Liver (tissue), 9 donors: ENCODE data around the gene PFN4. TPM values are rescaled to one million over a fixed set of nuclear protein-coding genes. Genes with fewer than 3 reads are reported as not detected.

Experiments used
- DNase-seq: peaks from one replicate; pipeline ENCODE4 v3.0.0-alpha.2; 2017; ENCODE audit warnings: low spot score
- H3K27ac ChIP-seq, 2 donors: one replicate each; pipeline ENCODE4 v1.7.0; 2013; ENCODE audit warnings: inconsistent platforms in 2 of 2, low read length in 2 of 2, control low read depth in 1 of 2, low read depth in 1 of 2, mild to moderate bottlenecking in 1 of 2
- H3K27me3 ChIP-seq, 4 donors: one replicate each; pipeline versions ENCODE4 v1.6.1 to v1.7.0; 2013; ENCODE audit warnings: low read length in 3 of 4, inconsistent platforms in 1 of 4, mild to moderate bottlenecking in 1 of 4, moderate library complexity in 1 of 4; ENCODE audit not compliant: control insufficient read depth in 4 of 4, insufficient read depth in 4 of 4
- H3K36me3 ChIP-seq, 4 donors: one replicate each; pipeline versions ENCODE4 v1.6.1 to v1.7.0; 2013; ENCODE audit warnings: low read length in 3 of 4, mild to moderate bottlenecking in 3 of 4, low read depth in 1 of 4, moderate library complexity in 1 of 4; ENCODE audit not compliant: control insufficient read depth in 4 of 4, insufficient read depth in 3 of 4
- H3K4me1 ChIP-seq, 4 donors: one replicate each; pipeline versions ENCODE4 v1.6.1 to v1.7.0; 2013; ENCODE audit warnings: low read length in 3 of 4, mild to moderate bottlenecking in 3 of 4, moderate library complexity in 1 of 4; ENCODE audit not compliant: control insufficient read depth in 4 of 4, insufficient read depth in 4 of 4
- H3K4me3 ChIP-seq, 3 donors: one replicate each; pipeline versions ENCODE4 v1.6.1 to v1.7.0; 2013; ENCODE audit warnings: low read length in 3 of 3, control low read depth in 1 of 3, low read depth in 1 of 3, mild to moderate bottlenecking in 1 of 3
- H3K9ac ChIP-seq, 2 donors: one replicate each; pipeline ENCODE4 v1.7.0; 2013; ENCODE audit warnings: low read length in 2 of 2, mild to moderate bottlenecking in 2 of 2, moderate library complexity in 2 of 2, control low read depth in 1 of 2, low read depth in 1 of 2
- H3K9me3 ChIP-seq, 4 donors: one replicate each; pipeline versions ENCODE4 v1.6.1 to v1.7.0; 2013; ENCODE audit warnings: low read length in 3 of 4; ENCODE audit not compliant: control insufficient read depth in 4 of 4
- EGR1 ChIP-seq, 2 donors: IDR thresholded peaks; 2 replicates each; pipeline ENCODE4 v1.6.1; 2016 to 2018; ENCODE audit warnings: antibody characterized with exemption in 2 of 2, low read depth in 2 of 2
- FOXA1 ChIP-seq: IDR thresholded peaks from 2 replicates; pipeline ENCODE4 v1.6.1; 2016; ENCODE audit warnings: antibody characterized with exemption
- FOXA2 ChIP-seq: IDR thresholded peaks from 2 replicates; pipeline ENCODE4 v1.6.1; 2016; ENCODE audit warnings: antibody characterized with exemption
- GABPA ChIP-seq, 2 donors: IDR thresholded peaks in 1 of 2; conservative IDR thresholded peaks in 1 of 2; 2 replicates each; pipeline ENCODE4 v1.6.1; 2016; ENCODE audit warnings: antibody characterized with exemption in 2 of 2, mild to moderate bottlenecking in 1 of 2, moderate library complexity in 1 of 2
- HNF4A ChIP-seq, 2 donors: conservative IDR thresholded peaks; 2 replicates each; pipeline ENCODE4 v1.6.1; 2016; ENCODE audit warnings: antibody characterized with exemption in 2 of 2, mild to moderate bottlenecking in 2 of 2
- HNF4G ChIP-seq: IDR thresholded peaks from 2 replicates; pipeline ENCODE4 v1.6.1; 2016; ENCODE audit warnings: antibody characterized with exemption
- JUND ChIP-seq, 2 donors: IDR thresholded peaks; 2 replicates each; pipeline ENCODE4 v1.6.1; 2016; ENCODE audit warnings: antibody characterized with exemption in 2 of 2
- NR2F2 ChIP-seq: IDR thresholded peaks from 2 replicates; pipeline ENCODE4 v1.6.1; 2016; ENCODE audit warnings: antibody characterized with exemption
- RAD21 ChIP-seq, 2 donors: IDR thresholded peaks; 2 replicates each; pipeline ENCODE4 v1.6.1; 2016; ENCODE audit warnings: antibody characterized with exemption in 2 of 2, mild to moderate bottlenecking in 2 of 2
- RXRA ChIP-seq, 2 donors: IDR thresholded peaks; 2 replicates each; pipeline ENCODE4 v1.6.1; 2017 to 2018; ENCODE audit warnings: antibody characterized with exemption in 2 of 2, mild to moderate bottlenecking in 1 of 2
- SP1 ChIP-seq: IDR thresholded peaks from 2 replicates; pipeline ENCODE4 v1.6.1; 2018; ENCODE audit warnings: antibody characterized with exemption, mild to moderate bottlenecking
- YY1 ChIP-seq: IDR thresholded peaks from 2 replicates; pipeline ENCODE4 v1.6.1; 2016; ENCODE audit warnings: antibody characterized with exemption, mild to moderate bottlenecking
- WGBS: extraction: QIAGEN DNeasy Blood & Tissue Kit; methylation state at CpG from one replicate; pipeline ENCODE4 v1.1.7; 2013; 5-methylcytosine and 5-hydroxymethylcytosine counted together
- polyA plus RNA-seq, 2 donors: library from polyadenylated mRNA; stranded (reverse) in 1 of 2; unstranded in 1 of 2; fragments of 200-250 nt in 1 of 2; fragments of >200 nt in 1 of 2; fragmentation: Nextera tagmentation in 1 of 2; extraction: Ambion mirVana in 1 of 2; gene quantifications; one replicate each; pipeline versions ENCODE4 v1.2.1 to v1.2.3, GENCODE V29; 2013 to 2015
- total RNA-seq, 2 donors: library from RNA; depleted of rRNA; stranded (reverse); fragments of >200 nt; gene quantifications; one replicate each; pipeline ENCODE4 v1.2.3, GENCODE V29; 2014
- TF ChIP-seq, protein P1 (sequence below): IDR thresholded peaks from 2 replicates; pipeline ENCODE4 v1.6.1; 2016; ENCODE audit warnings: antibody characterized with exemption
- TF ChIP-seq, protein P2 (sequence below): IDR thresholded peaks from 2 replicates; pipeline ENCODE4 v1.6.1; 2016; ENCODE audit warnings: antibody characterized with exemption, mild to moderate bottlenecking
- donor health status: healthy.
- donor health status: healthy.
- donor health status: healthy.
- donor health status: healthy.
- donor health status: healthy.

The PFN4 gene
- total and polyA plus RNA-seq, 4 donors, result 0.12 to 0.51 (median 0.40) TPM; not detected in 1

DNA sequence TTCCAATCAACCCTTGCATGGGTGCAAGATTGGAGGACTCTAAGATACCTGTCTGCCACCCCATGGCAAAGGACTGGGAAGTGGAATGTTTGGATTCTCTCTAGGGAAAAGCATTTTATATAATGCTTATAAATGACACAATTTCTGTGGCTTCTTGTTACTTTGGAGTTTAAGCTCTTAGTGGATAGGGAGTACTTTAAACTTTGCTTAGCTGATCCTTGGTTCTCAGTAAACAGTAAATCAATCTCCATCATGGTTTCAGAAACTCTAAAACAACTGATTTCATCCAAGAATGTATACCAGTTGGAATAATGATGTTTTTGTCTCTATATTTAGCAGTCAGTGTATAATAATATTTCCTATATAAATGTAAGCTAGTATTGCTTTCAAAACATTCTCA lies 37.6 kb upstream of the PFN4 start:
- Histone ChIP-seq H3K4me1 (no peaks in the 10 kb centered on the region), H3K9me3 (no peaks in the 10 kb centered on the region), H3K36me3 (no peaks in the 10 kb centered on the region), H3K27ac (no peak overlapping the region), H3K9ac (no peak overlapping the region), H3K27me3 (no peaks in the 10 kb centered on the region), H3K4me3 (no peak overlapping the region)
- DNase-seq, result no peak
- TF ChIP-seq SP1, result no peak
- TF ChIP-seq EGR1 (IDR thresholded peaks at IDR 0.05; ENCODE audit: low read depth in 2 of 2), result no peak
- TF ChIP-seq, protein P1, sequence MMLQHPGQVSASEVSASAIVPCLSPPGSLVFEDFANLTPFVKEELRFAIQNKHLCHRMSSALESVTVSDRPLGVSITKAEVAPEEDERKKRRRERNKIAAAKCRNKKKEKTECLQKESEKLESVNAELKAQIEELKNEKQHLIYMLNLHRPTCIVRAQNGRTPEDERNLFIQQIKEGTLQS, result no peak
- TF ChIP-seq GABPA (IDR thresholded peaks at IDR 0.05 in 1 of 2, conservative IDR thresholded peaks at IDR 0.05 in 1 of 2), result no peak
- no peak for TF ChIP-seq RAD21 (IDR thresholded peaks at IDR 0.05)
- TF ChIP-seq RXRA (IDR thresholded peaks at IDR 0.05), result no peak
- TF ChIP-seq JUND (IDR thresholded peaks at IDR 0.05), result no peak
- TF ChIP-seq, protein P2, sequence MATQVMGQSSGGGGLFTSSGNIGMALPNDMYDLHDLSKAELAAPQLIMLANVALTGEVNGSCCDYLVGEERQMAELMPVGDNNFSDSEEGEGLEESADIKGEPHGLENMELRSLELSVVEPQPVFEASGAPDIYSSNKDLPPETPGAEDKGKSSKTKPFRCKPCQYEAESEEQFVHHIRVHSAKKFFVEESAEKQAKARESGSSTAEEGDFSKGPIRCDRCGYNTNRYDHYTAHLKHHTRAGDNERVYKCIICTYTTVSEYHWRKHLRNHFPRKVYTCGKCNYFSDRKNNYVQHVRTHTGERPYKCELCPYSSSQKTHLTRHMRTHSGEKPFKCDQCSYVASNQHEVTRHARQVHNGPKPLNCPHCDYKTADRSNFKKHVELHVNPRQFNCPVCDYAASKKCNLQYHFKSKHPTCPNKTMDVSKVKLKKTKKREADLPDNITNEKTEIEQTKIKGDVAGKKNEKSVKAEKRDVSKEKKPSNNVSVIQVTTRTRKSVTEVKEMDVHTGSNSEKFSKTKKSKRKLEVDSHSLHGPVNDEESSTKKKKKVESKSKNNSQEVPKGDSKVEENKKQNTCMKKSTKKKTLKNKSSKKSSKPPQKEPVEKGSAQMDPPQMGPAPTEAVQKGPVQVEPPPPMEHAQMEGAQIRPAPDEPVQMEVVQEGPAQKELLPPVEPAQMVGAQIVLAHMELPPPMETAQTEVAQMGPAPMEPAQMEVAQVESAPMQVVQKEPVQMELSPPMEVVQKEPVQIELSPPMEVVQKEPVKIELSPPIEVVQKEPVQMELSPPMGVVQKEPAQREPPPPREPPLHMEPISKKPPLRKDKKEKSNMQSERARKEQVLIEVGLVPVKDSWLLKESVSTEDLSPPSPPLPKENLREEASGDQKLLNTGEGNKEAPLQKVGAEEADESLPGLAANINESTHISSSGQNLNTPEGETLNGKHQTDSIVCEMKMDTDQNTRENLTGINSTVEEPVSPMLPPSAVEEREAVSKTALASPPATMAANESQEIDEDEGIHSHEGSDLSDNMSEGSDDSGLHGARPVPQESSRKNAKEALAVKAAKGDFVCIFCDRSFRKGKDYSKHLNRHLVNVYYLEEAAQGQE, result no peak
- TF ChIP-seq FOXA2, result no peak
- no peak for TF ChIP-seq FOXA1
- TF ChIP-seq YY1, result no peak
- no peak for TF ChIP-seq HNF4G

- H3K9ac ChIP-seq, result no peak overlapping the region
These were observed 36.6 kb upstream of the PFN4 start for GRCh38 chr2:24159708-24160107.

More at GRCh38 chr2:24159708-24160107, 36.6 kb upstream of the PFN4 start:
- Histone ChIP-seq H3K27me3 (no peaks in the 10 kb centered on the region), H3K4me3 (no peak overlapping the region), H3K27ac (no peak overlapping the region), H3K36me3 (no peaks in the 10 kb centered on the region), H3K9me3 (no peaks in the 10 kb centered on the region), H3K4me1 (no peaks in the 10 kb centered on the region)
- 82% methylated on average over 4 of the region's 4 CpGs for WGBS
- DNase-seq, result no peak
- TF ChIP-seq, protein P2, result no peak
- TF ChIP-seq NR2F2 (no peak), HNF4G (no peak), FOXA2 (no peak), GABPA (IDR thresholded peaks at IDR 0.05 in 1 of 2, conservative IDR thresholded peaks at IDR 0.05 in 1 of 2) (no peak), JUND (IDR thresholded peaks at IDR 0.05) (no peak), HNF4A (conservative IDR thresholded peaks at IDR 0.05) (no peak)
